Measurements from ENCODE around the gene IKZF5. TPM values are rescaled to one million over a fixed set of nuclear protein-coding genes. Genes with fewer than 3 reads are reported as not detected.

Gene IKZF5
- total and polyA plus RNA-seq, 2 experiments from 2014 or later, result 6.9 to 10.5 TPM

DNA sequence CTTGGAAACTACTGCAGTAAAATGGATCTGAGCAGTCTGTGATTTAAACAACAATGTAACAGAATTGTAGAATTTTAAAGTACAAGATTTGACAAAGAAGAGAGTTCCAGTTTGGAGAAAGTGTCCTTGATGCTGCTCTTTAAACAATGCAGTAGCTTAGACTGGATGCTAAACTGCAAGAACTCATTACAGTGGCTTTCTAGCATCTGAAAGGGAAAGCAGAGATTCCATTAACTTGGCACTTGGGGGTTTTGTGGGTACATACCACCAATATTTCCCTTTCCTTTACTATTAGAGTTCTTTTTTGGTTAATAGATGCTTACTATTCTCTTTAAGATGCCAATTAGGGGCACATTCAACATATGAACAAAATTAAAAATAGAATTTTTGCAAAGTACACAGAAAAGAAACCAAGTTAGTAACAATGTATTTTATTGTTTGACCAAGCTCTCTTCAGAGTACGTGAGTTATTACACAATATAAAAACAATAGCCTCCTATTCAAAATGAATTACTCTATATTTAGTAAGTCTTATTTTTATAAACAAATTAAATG, 16.5 kb downstream of the IKZF5 start:
- H3K4me1 Mint-ChIP-seq, result no peaks in the 10 kb centered on the region
- Histone ChIP-seq H3K4me1 (ENCODE audit: insufficient read depth) (no peaks in the 10 kb centered on the region), H3K36me3 (ENCODE audit: insufficient read depth) (peaks cover 3% of the 10 kb centered on the region; the same call in 1 of the 2 replicates), H4K20me1 (replicated peaks; ENCODE audit: insufficient read depth) (0 out of 2 replicates have a peak, but pooled peaks cover 7% of the 10 kb centered on the region), H3K4me2 (no peak overlapping the region), H3K27me3 (ENCODE audit: insufficient read depth) (no peaks in the 10 kb centered on the region), H3K27ac (ENCODE audit: low read depth) (no peak overlapping the region), H3F3A (replicated peaks; ENCODE audit: low read depth) (no peaks in the 10 kb centered on the region), H3K9me2 (ENCODE audit: insufficient read depth) (no peaks in the 10 kb centered on the region), H3K4me3 (no peak overlapping the region), H3K79me2 (replicated peaks; ENCODE audit: insufficient read depth) (no peaks in the 10 kb centered on the region), H2AFZ (no peak overlapping the region)
- TF ChIP-seq, protein P1, sequence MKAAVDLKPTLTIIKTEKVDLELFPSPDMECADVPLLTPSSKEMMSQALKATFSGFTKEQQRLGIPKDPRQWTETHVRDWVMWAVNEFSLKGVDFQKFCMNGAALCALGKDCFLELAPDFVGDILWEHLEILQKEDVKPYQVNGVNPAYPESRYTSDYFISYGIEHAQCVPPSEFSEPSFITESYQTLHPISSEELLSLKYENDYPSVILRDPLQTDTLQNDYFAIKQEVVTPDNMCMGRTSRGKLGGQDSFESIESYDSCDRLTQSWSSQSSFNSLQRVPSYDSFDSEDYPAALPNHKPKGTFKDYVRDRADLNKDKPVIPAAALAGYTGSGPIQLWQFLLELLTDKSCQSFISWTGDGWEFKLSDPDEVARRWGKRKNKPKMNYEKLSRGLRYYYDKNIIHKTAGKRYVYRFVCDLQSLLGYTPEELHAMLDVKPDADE (IDR thresholded peaks at IDR 0.05), result no peak
- no peak for TF ChIP-seq EZH2phosphoT487 (IDR thresholded peaks at IDR 0.05; ENCODE audit: unreplicated experiment)
- no peak for TF ChIP-seq ZNF114 (CRISPR knock-in tag; IDR thresholded peaks at IDR 0.05)
- TF ChIP-seq POLR2AphosphoS5 (IDR thresholded peaks at IDR 0.05; ENCODE audit: low read depth), result no peak
- TF ChIP-seq, protein P2, sequence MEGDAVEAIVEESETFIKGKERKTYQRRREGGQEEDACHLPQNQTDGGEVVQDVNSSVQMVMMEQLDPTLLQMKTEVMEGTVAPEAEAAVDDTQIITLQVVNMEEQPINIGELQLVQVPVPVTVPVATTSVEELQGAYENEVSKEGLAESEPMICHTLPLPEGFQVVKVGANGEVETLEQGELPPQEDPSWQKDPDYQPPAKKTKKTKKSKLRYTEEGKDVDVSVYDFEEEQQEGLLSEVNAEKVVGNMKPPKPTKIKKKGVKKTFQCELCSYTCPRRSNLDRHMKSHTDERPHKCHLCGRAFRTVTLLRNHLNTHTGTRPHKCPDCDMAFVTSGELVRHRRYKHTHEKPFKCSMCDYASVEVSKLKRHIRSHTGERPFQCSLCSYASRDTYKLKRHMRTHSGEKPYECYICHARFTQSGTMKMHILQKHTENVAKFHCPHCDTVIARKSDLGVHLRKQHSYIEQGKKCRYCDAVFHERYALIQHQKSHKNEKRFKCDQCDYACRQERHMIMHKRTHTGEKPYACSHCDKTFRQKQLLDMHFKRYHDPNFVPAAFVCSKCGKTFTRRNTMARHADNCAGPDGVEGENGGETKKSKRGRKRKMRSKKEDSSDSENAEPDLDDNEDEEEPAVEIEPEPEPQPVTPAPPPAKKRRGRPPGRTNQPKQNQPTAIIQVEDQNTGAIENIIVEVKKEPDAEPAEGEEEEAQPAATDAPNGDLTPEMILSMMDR (conservative IDR thresholded peaks at IDR 0.05; ENCODE audit: low read depth in 2 of 2), result no peak
- no peak for TF ChIP-seq JUNB (IDR thresholded peaks at IDR 0.05; ENCODE audit: unreplicated experiment)
- TF ChIP-seq EZH2 (IDR thresholded peaks at IDR 0.05; ENCODE audit: low read depth, unreplicated experiment), result no peak
- TF ChIP-seq, protein P3, sequence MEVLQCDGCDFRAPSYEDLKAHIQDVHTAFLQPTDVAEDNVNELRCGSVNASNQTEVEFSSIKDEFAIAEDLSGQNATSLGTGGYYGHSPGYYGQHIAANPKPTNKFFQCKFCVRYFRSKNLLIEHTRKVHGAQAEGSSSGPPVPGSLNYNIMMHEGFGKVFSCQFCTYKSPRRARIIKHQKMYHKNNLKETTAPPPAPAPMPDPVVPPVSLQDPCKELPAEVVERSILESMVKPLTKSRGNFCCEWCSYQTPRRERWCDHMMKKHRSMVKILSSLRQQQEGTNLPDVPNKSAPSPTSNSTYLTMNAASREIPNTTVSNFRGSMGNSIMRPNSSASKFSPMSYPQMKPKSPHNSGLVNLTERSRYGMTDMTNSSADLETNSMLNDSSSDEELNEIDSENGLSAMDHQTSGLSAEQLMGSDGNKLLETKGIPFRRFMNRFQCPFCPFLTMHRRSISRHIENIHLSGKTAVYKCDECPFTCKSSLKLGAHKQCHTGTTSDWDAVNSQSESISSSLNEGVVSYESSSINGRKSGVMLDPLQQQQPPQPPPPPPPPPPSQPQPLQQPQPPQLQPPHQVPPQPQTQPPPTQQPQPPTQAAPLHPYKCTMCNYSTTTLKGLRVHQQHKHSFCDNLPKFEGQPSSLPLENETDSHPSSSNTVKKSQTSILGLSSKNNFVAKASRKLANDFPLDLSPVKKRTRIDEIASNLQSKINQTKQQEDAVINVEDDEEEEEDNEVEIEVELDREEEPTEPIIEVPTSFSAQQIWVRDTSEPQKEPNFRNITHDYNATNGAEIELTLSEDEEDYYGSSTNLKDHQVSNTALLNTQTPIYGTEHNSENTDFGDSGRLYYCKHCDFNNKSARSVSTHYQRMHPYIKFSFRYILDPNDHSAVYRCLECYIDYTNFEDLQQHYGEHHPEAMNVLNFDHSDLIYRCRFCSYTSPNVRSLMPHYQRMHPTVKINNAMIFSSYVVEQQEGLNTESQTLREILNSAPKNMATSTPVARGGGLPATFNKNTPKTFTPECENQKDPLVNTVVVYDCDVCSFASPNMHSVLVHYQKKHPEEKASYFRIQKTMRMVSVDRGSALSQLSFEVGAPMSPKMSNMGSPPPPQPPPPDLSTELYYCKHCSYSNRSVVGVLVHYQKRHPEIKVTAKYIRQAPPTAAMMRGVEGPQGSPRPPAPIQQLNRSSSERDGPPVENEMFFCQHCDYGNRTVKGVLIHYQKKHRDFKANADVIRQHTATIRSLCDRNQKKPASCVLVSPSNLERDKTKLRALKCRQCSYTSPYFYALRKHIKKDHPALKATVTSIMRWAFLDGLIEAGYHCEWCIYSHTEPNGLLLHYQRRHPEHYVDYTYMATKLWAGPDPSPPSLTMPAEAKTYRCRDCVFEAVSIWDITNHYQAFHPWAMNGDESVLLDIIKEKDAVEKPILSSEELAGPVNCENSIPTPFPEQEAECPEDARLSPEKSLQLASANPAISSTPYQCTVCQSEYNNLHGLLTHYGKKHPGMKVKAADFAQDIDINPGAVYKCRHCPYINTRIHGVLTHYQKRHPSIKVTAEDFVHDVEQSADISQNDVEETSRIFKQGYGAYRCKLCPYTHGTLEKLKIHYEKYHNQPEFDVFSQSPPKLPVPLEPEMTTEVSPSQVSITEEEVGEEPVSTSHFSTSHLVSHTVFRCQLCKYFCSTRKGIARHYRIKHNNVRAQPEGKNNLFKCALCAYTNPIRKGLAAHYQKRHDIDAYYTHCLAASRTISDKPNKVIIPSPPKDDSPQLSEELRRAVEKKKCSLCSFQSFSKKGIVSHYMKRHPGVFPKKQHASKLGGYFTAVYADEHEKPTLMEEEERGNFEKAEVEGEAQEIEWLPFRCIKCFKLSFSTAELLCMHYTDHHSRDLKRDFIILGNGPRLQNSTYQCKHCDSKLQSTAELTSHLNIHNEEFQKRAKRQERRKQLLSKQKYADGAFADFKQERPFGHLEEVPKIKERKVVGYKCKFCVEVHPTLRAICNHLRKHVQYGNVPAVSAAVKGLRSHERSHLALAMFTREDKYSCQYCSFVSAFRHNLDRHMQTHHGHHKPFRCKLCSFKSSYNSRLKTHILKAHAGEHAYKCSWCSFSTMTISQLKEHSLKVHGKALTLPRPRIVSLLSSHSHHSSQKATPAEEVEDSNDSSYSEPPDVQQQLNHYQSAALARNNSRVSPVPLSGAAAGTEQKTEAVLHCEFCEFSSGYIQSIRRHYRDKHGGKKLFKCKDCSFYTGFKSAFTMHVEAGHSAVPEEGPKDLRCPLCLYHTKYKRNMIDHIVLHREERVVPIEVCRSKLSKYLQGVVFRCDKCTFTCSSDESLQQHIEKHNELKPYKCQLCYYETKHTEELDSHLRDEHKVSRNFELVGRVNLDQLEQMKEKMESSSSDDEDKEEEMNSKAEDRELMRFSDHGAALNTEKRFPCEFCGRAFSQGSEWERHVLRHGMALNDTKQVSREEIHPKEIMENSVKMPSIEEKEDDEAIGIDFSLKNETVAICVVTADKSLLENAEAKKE (CRISPR knock-in tag; IDR thresholded peaks at IDR 0.05), result no peak
- TF ChIP-seq NANOG (IDR thresholded peaks at IDR 0.05; ENCODE audit: borderline replicate concordance), result no peak
- no peak for TF ChIP-seq STAT1 (IDR thresholded peaks at IDR 0.05; ENCODE audit: unreplicated experiment)
- no peak for TF ChIP-seq ZNF331 (CRISPR knock-in tag; IDR thresholded peaks at IDR 0.05; ENCODE audit: low read depth)
- TF ChIP-seq CREB1 (CRISPR knock-in tag; IDR thresholded peaks at IDR 0.05; ENCODE audit: low read depth), result no peak
- TF ChIP-seq, protein P4, sequence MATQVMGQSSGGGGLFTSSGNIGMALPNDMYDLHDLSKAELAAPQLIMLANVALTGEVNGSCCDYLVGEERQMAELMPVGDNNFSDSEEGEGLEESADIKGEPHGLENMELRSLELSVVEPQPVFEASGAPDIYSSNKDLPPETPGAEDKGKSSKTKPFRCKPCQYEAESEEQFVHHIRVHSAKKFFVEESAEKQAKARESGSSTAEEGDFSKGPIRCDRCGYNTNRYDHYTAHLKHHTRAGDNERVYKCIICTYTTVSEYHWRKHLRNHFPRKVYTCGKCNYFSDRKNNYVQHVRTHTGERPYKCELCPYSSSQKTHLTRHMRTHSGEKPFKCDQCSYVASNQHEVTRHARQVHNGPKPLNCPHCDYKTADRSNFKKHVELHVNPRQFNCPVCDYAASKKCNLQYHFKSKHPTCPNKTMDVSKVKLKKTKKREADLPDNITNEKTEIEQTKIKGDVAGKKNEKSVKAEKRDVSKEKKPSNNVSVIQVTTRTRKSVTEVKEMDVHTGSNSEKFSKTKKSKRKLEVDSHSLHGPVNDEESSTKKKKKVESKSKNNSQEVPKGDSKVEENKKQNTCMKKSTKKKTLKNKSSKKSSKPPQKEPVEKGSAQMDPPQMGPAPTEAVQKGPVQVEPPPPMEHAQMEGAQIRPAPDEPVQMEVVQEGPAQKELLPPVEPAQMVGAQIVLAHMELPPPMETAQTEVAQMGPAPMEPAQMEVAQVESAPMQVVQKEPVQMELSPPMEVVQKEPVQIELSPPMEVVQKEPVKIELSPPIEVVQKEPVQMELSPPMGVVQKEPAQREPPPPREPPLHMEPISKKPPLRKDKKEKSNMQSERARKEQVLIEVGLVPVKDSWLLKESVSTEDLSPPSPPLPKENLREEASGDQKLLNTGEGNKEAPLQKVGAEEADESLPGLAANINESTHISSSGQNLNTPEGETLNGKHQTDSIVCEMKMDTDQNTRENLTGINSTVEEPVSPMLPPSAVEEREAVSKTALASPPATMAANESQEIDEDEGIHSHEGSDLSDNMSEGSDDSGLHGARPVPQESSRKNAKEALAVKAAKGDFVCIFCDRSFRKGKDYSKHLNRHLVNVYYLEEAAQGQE (IDR thresholded peaks at IDR 0.05; ENCODE audit: unreplicated experiment), result no peak
- no peaks in the 10 kb centered on the region for H3K9me3 Mint-ChIP-seq
- H3K27ac Mint-ChIP-seq, result no peak overlapping the region
- ATAC-seq (no peak), DNase-seq (ENCODE audit: low spot score) (no peak)
- no peak overlapping the region for H3K4me3 Mint-ChIP-seq
- H3K36me3 Mint-ChIP-seq (ENCODE audit: low read depth), result peaks cover 13% of the 10 kb centered on the region; the same call in 2 of the 3 replicates
- no peaks in the 10 kb centered on the region for H3K27me3 Mint-ChIP-seq (ENCODE audit: insufficient read depth, low read depth, poor library complexity)

All from GM23338 (cell line).